Left lung (tissue), 10 donors: ENCODE results near the gene NID1. TPM values are rescaled to one million over a fixed set of nuclear protein-coding genes. Genes with fewer than 3 reads are reported as not detected.
"Not testable (repeated sequence)": the region's sequence is repeated elsewhere in the genome, so short reads cannot be mapped to it uniquely, and the experiment has no call there.

Source experiments
- ATAC-seq: fragments of 200-7000 bp; cut with Tn5 transposase; one replicate; pipeline ENCODE4 v1.9.1; 2020; ENCODE audit warnings: moderate library complexity
- DNase-seq, 4 donors: peaks; one replicate each; pipeline ENCODE4 v3.0.0-alpha.2; 2013 to 2020
- H3K27ac ChIP-seq, 2 donors: fragments of 200-600 bp; sonication (generic) in 1 of 2; one replicate each; pipeline versions ENCODE4 v1.5.0 to v1.8.0; 2020 to 2021
- H3K27me3 ChIP-seq, 2 donors: fragments of 200-600 bp; sonication (generic) in 1 of 2; one replicate each; pipeline versions ENCODE4 v1.5.0 to v1.8.0; 2020 to 2021
- H3K36me3 ChIP-seq, 2 donors: fragments of 200-600 bp; sonication (generic) in 1 of 2; one replicate each; pipeline versions ENCODE4 v1.5.0 to v1.8.0; 2020 to 2021
- H3K4me1 ChIP-seq, 2 donors: fragments of 200-600 bp; one replicate each; pipeline ENCODE4 v1.8.0; 2021
- H3K4me3 ChIP-seq, 2 donors: fragments of 200-600 bp; sonication (generic) in 1 of 2; one replicate each; pipeline versions ENCODE4 v1.5.0 to v1.8.0; 2020 to 2021; ENCODE audit warnings: mild to moderate bottlenecking in 1 of 2
- H3K9me3 ChIP-seq, 2 donors: fragments of 200-600 bp; sonication (generic) in 1 of 2; one replicate each; pipeline versions ENCODE4 v1.5.0 to v1.8.0; 2020 to 2021
- intact Hi-C, 2 donors: fragments of 100-400 bp; cut with DNase I; formaldehyde crosslinking; loops; one replicate each; pipeline versions ENCODE4 v1.11.2 to v1.14.2; 2022
- polyA plus RNA-seq, 6 donors: library from polyadenylated mRNA; unstranded; fragments of 120-200 nt; gene quantifications; one replicate each; pipeline ENCODE4 v1.2.1, GENCODE V29; 2013; ENCODE audit not compliant: insufficient read length in 6 of 6
- total RNA-seq, 2 donors: library from RNA; stranded (reverse); fragmentation: NEBNext Ultra II Directional; extraction: Animal tissue kit (Norgen Biotek cat#: 25700); gene quantifications; one replicate each; pipeline ENCODE4 v1.2.1, GENCODE V29; 2021
- TF ChIP-seq, protein P1 (sequence below), 2 donors: fragments of 200-600 bp; sonication (generic) in 1 of 2; IDR thresholded peaks; one replicate each; pipeline versions ENCODE4 v1.5.0 to v1.8.0; 2021; ENCODE audit warnings: antibody characterized with exemption in 2 of 2
- donor health status: DM: no; HTN: yes; CAD: no.
- donor health status: DM: no; HTN: no; CAD: no.

Gene NID1
- total and polyA plus RNA-seq, 8 donors: 55.4 to 233 (median 218) TPM

DNA sequence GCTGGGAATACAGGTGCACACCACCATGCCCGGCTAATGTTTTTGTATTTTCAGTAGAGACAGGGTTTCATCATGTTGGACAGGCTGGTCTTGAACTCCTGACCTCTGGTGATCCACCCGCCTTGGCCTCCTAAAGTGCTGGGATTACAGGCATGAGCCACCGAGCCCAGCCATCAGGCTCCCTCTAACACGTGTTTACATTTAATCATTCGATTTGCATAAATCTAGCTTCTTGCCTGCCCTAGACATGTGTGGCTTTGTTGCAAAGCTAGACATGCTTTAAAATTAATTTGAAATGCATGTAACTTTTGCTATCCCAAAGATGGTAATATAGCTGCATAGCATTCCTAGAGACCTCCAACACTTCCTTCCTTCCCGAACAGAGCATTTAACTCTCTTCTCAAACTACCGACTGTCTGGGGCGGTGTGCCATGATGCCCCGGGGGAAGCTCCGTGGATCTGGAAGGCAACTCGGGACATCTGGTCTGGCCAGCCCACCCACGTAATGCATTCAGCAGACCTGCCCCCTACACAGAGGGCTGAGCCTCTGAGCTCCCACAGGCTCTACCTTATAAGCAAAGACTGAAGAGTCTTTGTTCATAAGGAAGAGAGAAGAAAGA, 34.6 kb upstream of the NID1 start:
- Histone ChIP-seq H3K27me3 (peaks cover 0 to 25% of the 10 kb centered on the region in 2 donors), H3K4me1 (no peaks in the 10 kb centered on the region), H3K27ac (no peak overlapping the region), H3K4me3 (no peak overlapping the region), H3K9me3 (peaks cover 0 to 8% of the 10 kb centered on the region in 2 donors), H3K36me3 (no peaks in the 10 kb centered on the region)
- DNase-seq: no peak
- intact Hi-C loops: no loop called here
- TF ChIP-seq, protein P1, sequence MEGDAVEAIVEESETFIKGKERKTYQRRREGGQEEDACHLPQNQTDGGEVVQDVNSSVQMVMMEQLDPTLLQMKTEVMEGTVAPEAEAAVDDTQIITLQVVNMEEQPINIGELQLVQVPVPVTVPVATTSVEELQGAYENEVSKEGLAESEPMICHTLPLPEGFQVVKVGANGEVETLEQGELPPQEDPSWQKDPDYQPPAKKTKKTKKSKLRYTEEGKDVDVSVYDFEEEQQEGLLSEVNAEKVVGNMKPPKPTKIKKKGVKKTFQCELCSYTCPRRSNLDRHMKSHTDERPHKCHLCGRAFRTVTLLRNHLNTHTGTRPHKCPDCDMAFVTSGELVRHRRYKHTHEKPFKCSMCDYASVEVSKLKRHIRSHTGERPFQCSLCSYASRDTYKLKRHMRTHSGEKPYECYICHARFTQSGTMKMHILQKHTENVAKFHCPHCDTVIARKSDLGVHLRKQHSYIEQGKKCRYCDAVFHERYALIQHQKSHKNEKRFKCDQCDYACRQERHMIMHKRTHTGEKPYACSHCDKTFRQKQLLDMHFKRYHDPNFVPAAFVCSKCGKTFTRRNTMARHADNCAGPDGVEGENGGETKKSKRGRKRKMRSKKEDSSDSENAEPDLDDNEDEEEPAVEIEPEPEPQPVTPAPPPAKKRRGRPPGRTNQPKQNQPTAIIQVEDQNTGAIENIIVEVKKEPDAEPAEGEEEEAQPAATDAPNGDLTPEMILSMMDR (IDR thresholded peaks at IDR 0.05): no peak
- no peak for ATAC-seq

DNA sequence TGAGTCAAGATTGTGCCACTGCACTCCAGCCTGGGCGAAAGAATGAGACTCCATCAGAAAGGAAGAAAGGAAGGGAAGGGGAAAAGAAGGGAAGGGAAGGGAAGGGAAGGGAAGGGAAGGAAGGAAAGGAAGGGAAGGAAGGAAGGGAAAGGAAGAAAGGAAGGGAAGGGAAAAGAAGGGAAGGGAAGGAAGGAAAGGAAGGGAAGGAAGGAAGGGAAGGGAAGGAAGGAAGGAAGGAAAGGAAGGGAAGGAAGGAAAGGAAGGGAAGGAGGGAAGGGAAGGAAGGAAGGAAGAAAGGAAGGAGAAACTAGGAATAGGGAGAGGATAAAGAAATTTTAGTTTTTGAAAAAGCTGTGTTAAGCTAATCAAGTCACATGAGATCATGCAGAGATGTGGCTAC, 33.4 kb upstream of the NID1 start:
- intact Hi-C loops: no loop called here
- Histone ChIP-seq H3K4me3 (no peak overlapping the region), H3K9me3 (peaks cover 0 to 8% of the 10 kb centered on the region in 2 donors), H3K27me3 (peaks cover 0 to 23% of the 10 kb centered on the region in 2 donors), H3K4me1 (no peaks in the 10 kb centered on the region), H3K27ac (no peak overlapping the region), H3K36me3 (no peaks in the 10 kb centered on the region)
- ATAC-seq (no peak), DNase-seq (no peak)
- TF ChIP-seq, protein P1 (IDR thresholded peaks at IDR 0.05): no peak

DNA sequence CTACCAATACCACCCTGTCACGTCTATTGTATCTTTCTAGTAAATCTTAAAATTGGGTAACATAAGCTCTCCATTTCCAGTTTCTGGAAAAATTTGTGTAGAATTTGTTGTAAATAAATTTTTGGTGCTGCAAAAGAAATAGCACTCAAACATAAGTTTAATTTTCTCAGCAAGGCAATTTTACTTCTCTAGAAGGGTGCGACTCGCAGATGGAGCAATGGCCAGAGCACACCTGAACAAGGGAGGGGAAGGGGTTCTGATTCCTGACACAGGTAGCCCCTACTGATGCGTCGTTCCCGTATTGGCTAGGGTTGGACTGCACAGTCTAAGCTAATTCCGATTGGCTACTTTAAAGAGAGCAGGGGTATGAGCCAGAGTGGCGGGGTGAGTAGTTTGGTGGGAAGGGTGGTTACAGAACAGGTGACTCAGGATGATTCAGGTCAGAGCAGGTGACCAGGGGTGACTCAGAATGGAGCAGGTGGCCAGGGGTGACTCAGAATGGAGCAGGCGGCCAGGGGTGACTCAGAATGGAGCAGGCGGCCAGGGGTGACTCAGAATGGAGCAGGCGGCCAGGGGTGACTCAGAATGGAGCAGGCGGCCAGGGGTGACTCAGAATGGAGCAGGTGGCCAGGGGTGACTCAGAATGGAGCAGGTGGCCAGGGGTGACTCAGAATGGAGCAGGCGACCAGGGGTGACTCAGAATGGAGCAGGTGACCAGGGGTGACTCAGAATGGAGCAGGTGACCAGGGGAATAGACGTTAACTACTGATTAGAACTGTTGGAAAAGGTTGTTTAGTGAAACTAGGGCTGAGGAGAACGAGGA, 32.0 kb upstream of the NID1 start:
- ATAC-seq, H3K4me3 ChIP-seq, H3K36me3 ChIP-seq, H3K27ac ChIP-seq, H3K4me1 ChIP-seq, intact Hi-C loops, H3K9me3 ChIP-seq: not testable (repeated sequence)
- peak in 3 of 4 donors; percentile 39 to 96 (median 87) for DNase-seq
- H3K27me3 ChIP-seq: peaks cover 0 to 14% of the 10 kb centered on the region in 2 donors

DNA sequence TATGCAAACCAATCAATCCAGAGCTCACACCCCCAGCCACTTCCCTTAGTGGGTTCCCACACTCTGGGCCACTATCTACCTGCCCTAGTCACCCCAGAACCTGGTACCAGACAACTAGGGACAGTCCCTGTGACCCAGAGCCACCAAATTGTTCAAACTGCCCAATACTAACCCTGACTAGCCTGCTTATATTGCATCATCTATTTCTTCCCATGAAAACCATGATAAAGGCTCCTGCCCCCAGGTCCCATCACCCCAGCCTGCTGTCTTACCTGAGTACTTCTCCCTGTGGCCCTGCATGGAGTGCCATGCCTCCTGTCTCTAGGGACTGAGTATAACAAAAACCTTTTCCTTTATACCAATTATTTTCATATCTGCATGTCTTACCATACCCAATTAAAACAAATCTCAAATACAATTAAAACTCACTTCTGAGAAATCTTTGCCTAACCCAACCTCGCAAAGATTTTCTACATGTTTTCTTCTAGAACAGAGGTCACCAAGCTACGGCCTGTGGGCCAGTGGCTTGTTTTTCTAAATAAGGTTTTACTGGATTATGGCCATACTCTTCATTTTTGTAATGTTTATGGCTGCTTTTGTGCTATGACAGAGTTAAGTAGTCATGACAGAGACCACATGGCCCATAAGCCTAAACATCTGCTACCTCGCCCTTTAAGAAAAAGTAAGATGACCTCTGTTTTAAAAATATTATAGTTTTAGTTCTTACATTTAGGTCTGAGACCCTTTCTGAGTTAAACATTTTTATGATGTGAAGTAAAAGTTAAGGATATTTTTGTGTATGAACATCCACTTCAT, 31.0 kb upstream of the NID1 start:
- H3K36me3 ChIP-seq: no peaks in the 10 kb centered on the region
- TF ChIP-seq, protein P1 (IDR thresholded peaks at IDR 0.05): no peak
- no peak for DNase-seq
- no peak overlapping the region for H3K27ac ChIP-seq
- ATAC-seq: no peak
- intact Hi-C loops: no loop called here
- no peaks in the 10 kb centered on the region for H3K4me1 ChIP-seq
- H3K9me3 ChIP-seq: peaks cover 0 to 8% of the 10 kb centered on the region in 2 donors
- peaks cover 0 to 14% of the 10 kb centered on the region in 2 donors for H3K27me3 ChIP-seq
- no peak overlapping the region for H3K4me3 ChIP-seq

DNA sequence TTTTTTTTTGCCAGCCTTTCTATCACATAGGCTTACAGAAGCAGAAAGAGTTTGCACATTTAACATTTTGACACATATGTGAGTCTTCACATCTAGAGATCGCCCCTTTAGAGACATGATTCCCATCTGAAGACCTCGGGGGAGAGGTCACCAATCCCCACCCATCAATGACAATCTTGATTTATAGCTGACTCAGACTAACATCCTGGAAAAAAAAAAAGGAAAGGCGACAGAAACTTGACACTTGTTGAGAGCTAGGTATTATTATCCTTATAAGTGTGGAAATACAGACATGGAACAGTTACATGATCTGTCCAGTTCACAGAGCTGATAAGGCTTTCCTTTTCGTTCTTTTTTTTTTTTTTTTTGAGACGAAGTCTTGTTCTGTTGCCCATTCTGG, 28.0 kb upstream of the NID1 start:
- H3K9me3 ChIP-seq: peaks cover 0 to 8% of the 10 kb centered on the region in 2 donors
- no peaks in the 10 kb centered on the region for H3K4me1 ChIP-seq
- H3K36me3 ChIP-seq: no peaks in the 10 kb centered on the region
- peaks cover 0 to 6% of the 10 kb centered on the region in 2 donors for H3K27me3 ChIP-seq
- ATAC-seq (no peak), DNase-seq (no peak)
- H3K4me3 ChIP-seq: no peak overlapping the region
- intact Hi-C loops: no loop called here
- TF ChIP-seq, protein P1 (IDR thresholded peaks at IDR 0.05): no peak
- H3K27ac ChIP-seq: no peak overlapping the region
